Mesothelial cell of epicardium (in vitro differentiated cells): Measurements from ENCODE around the gene MYH3. TPM values are rescaled to one million over a fixed set of nuclear protein-coding genes. Genes with fewer than 3 reads are reported as not detected.

Experiments
- DNase-seq, 2 experiments: peaks; one replicate each; pipeline ENCODE4 v3.0.0; 2021; ENCODE audit warnings: low spot score in 2 of 2; ENCODE audit not compliant: unreplicated experiment in 2 of 2
- H3K27ac Mint-ChIP-seq: 2 replicates; pipeline ENCODE4 v1.8.0; 2021; ENCODE audit warnings: mixed read lengths
- H3K27me3 Mint-ChIP-seq: 2 replicates; pipeline ENCODE4 v1.8.0; 2021; ENCODE audit warnings: low read depth, mixed read lengths
- H3K36me3 Mint-ChIP-seq: 2 replicates; pipeline ENCODE4 v1.8.0; 2021; ENCODE audit warnings: mixed read lengths
- H3K4me1 Mint-ChIP-seq: 2 replicates; pipeline ENCODE4 v1.8.0; 2021; ENCODE audit warnings: mixed read lengths
- H3K4me3 Mint-ChIP-seq: 2 replicates; pipeline ENCODE4 v1.8.0; 2021; ENCODE audit warnings: mild to moderate bottlenecking, moderate library complexity, mixed read lengths
- H3K9me3 Mint-ChIP-seq: 2 replicates; pipeline ENCODE4 v1.8.0; 2021; ENCODE audit warnings: mixed read lengths
- total RNA-seq: library from RNA; stranded (reverse); gene quantifications from 3 replicates; pipeline ENCODE4 v1.2.1, GENCODE V29; 2021
- TF ChIP-seq, protein P1 (sequence below): fragments of 200-600 bp; sonication (generic); IDR thresholded peaks from one replicate; pipeline ENCODE4 v1.5.0; 2021; ENCODE audit warnings: antibody characterized with exemption; ENCODE audit not compliant: unreplicated experiment

The MYH3 gene
- total RNA-seq, 1 donor from 2014 or later: 3.7 TPM

DNA sequence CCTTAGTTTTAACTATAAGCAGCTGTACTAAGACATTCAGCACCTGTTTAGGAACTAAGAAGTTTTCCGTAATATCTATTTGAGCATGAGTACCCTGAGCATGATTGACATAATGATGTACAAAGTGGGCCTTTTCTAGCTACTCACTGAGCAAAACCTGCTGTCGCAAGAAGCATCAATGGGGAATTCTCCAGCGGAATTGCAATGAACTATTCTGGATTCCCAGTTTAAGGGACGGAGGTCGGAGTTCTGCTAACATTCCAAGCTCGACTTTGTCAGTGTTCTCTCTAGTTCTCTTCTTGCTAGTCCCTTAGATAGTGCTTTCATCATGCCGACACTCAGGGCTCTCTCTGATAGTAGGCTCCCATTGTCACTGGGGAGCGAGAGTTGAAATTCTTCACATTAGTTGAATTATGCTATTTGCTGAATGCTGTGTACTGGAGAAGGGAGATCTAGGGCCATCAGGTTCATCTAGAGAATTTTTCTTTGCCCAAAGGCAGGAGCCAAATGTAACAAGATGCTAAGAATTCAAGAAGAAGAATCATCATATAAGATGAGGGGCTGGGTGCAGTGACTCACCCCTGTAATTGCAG lies 67.5 kb downstream of the MYH3 start:
- Mint-ChIP-seq H3K27me3 (peaks cover 12% of the 10 kb centered on the region), H3K27ac (no peak overlapping the region), H3K4me3 (no peak overlapping the region), H3K36me3 (no peaks in the 10 kb centered on the region), H3K9me3 (peaks cover 8% of the 10 kb centered on the region), H3K4me1 (no peaks in the 10 kb centered on the region)
- TF ChIP-seq, protein P1, sequence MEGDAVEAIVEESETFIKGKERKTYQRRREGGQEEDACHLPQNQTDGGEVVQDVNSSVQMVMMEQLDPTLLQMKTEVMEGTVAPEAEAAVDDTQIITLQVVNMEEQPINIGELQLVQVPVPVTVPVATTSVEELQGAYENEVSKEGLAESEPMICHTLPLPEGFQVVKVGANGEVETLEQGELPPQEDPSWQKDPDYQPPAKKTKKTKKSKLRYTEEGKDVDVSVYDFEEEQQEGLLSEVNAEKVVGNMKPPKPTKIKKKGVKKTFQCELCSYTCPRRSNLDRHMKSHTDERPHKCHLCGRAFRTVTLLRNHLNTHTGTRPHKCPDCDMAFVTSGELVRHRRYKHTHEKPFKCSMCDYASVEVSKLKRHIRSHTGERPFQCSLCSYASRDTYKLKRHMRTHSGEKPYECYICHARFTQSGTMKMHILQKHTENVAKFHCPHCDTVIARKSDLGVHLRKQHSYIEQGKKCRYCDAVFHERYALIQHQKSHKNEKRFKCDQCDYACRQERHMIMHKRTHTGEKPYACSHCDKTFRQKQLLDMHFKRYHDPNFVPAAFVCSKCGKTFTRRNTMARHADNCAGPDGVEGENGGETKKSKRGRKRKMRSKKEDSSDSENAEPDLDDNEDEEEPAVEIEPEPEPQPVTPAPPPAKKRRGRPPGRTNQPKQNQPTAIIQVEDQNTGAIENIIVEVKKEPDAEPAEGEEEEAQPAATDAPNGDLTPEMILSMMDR: no peak
- DNase-seq: no peak

DNA sequence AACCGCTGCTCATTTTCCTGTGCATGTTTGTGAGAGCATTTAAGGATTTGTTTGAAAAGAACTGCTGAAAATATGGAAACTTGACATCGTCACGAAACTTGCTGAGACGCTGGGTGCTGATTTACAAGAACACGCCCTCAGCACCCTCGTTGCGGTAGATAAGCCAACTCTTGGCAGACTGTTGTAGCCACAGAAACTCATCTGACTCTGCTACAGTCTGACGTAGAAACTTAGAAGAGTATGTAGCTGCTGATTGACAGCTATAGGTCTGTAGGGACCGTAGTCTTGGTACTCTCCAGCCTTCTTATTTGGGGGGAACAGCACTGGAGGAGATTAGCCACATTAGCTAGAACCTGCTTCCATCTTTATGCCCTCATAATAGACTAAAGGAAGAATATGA lies 71.6 kb downstream of the MYH3 start:
- H3K27me3 Mint-ChIP-seq: peaks cover 8% of the 10 kb centered on the region
- TF ChIP-seq, protein P1: no peak
- H3K27ac Mint-ChIP-seq: no peak overlapping the region
- no peak for DNase-seq
- no peaks in the 10 kb centered on the region for H3K36me3 Mint-ChIP-seq
- no peak overlapping the region for H3K4me3 Mint-ChIP-seq
- H3K9me3 Mint-ChIP-seq: peaks cover 4% of the 10 kb centered on the region
- H3K4me1 Mint-ChIP-seq: no peaks in the 10 kb centered on the region

DNA sequence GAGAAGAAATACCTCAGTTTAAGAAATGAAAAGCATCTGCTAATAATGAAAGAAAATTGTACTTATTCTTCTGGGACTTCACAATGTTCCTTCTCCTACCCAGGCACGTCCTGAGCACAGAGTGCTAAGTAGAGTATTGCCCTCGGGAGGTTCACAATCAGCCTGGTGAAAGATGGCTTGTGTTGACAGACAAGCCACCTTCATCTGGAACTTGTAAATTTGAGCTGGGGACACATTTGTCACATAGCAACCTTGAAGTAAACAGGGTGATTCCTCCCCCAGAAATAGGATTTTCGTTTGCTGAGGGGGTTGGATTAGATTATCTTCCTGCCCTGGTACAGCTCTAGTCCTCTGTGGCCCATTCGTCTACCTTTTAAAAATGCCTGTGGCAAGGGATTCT lies 73.3 kb downstream of the MYH3 start:
- no peak overlapping the region for H3K4me3 Mint-ChIP-seq
- TF ChIP-seq, protein P1: no peak
- no peaks in the 10 kb centered on the region for H3K36me3 Mint-ChIP-seq
- peaks cover 4% of the 10 kb centered on the region for H3K9me3 Mint-ChIP-seq
- H3K27me3 Mint-ChIP-seq: peaks cover 6% of the 10 kb centered on the region
- DNase-seq: no peak
- no peak overlapping the region for H3K27ac Mint-ChIP-seq
- H3K4me1 Mint-ChIP-seq: no peaks in the 10 kb centered on the region

DNA sequence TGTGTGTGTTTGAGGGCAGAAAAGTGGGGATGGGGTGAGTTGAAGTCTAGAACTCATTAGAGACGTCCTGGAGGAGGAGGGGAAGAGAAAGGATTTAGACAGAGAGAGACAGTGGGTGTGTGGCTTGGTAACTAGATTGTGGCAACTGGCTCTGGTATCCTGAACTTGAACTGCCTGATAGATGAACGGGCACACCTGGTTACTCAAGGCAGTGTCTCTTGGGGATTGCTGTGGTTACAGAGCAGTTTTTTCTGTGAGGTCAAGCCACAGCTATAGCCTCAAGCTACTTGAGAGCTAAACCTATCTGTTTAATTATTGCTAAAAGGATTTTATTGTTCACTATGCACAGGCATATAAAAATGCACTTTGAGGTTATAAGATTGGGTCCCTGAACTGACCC lies 77.8 kb downstream of the MYH3 start:
- TF ChIP-seq, protein P1: no peak
- Mint-ChIP-seq H3K36me3 (no peaks in the 10 kb centered on the region), H3K9me3 (peaks cover 4% of the 10 kb centered on the region), H3K4me3 (no peak overlapping the region), H3K4me1 (no peaks in the 10 kb centered on the region), H3K27me3 (peaks cover 8% of the 10 kb centered on the region), H3K27ac (no peak overlapping the region)
- no peak for DNase-seq

Other genes starting within 250 kb of the MYH3 start
- gene MYH8, start 235.4 kb downstream of the MYH3 start, total RNA-seq: not detected in 3 replicates
- not detected in 3 replicates for gene MYH4, start 187.8 kb downstream of the MYH3 start, total RNA-seq
- not detected in 3 replicates for gene MYH1, start 138.8 kb downstream of the MYH3 start, total RNA-seq
- gene MYH2, start 107.7 kb downstream of the MYH3 start, total RNA-seq: not detected in 3 replicates
- gene SCO1, start 40.2 kb upstream of the MYH3 start, total RNA-seq: 29.0 to 30.7 TPM (median 29.8 TPM) in 3 replicates
- gene ADPRM, start 40.3 kb upstream of the MYH3 start, total RNA-seq: 9.1 to 12.2 TPM (median 11.5 TPM) in 3 replicates
- gene TMEM220, start 72.7 kb upstream of the MYH3 start, total RNA-seq: 3.9 to 5.7 TPM (median 4.9 TPM) in 3 replicates
- gene TMEM238L, start 146.8 kb upstream of the MYH3 start, total RNA-seq: not detected in 3 replicates
- not detected in 3 replicates for gene PIRT, start 180.8 kb upstream of the MYH3 start, total RNA-seq